Transverse colon (tissue), 1 donor: ENCODE data around the gene WWP2.

Experiments
- EP300 ChIP-seq: sonication (generic); formaldehyde crosslinking; IDR thresholded peaks from one replicate; pipeline ENCODE4 v1.6.1; 2017; ENCODE audit warnings: antibody characterized with exemption, low read depth
- POLR2A ChIP-seq: fragments of 450-650 bp; IDR thresholded peaks from one replicate; pipeline ENCODE4 v1.6.1; 2016; ENCODE audit warnings: antibody characterized with exemption, mild to moderate bottlenecking, moderate library complexity

GRCh38 chr16:69833357-69834282 lies 71.5 kb downstream of the WWP2 start:
- TF ChIP-seq EP300 = no peak
- no peak for TF ChIP-seq POLR2A
